Neural crest cell (in vitro differentiated cells): ENCODE measurements around the gene N4BP2. TPM values are rescaled to one million over a fixed set of nuclear protein-coding genes. Genes with fewer than 3 reads are reported as not detected.

Experiments used
- DNase-seq: peaks from one replicate; pipeline ENCODE4 v3.0.0; 2021; ENCODE audit warnings: low read depth, mixed read lengths, low spot score
- H3K27ac Mint-ChIP-seq: one replicate; pipeline ENCODE4 v1.8.0; 2021; ENCODE audit warnings: mild to moderate bottlenecking, mixed read lengths; ENCODE audit not compliant: unreplicated experiment
- H3K27me3 Mint-ChIP-seq: 2 replicates; pipeline ENCODE4 v1.8.0; 2021; ENCODE audit warnings: low read depth, mild to moderate bottlenecking, mixed read lengths
- H3K36me3 Mint-ChIP-seq: 2 replicates; pipeline ENCODE4 v1.8.0; 2021; ENCODE audit warnings: low read depth, mild to moderate bottlenecking, mixed read lengths
- H3K4me1 Mint-ChIP-seq: 2 replicates; pipeline ENCODE4 v1.8.0; 2021; ENCODE audit warnings: mixed read lengths
- H3K4me3 Mint-ChIP-seq: one replicate; pipeline ENCODE4 v1.8.0; 2021; ENCODE audit warnings: mild to moderate bottlenecking, mixed read lengths
- H3K9me3 Mint-ChIP-seq: 2 replicates; pipeline ENCODE4 v1.8.0; 2021; ENCODE audit warnings: mixed read lengths
- total RNA-seq: library from RNA; stranded (reverse); gene quantifications from 2 replicates; pipeline ENCODE4 v1.2.1, GENCODE V29; 2021
- TF ChIP-seq, protein P1 (sequence below): fragments of 200-600 bp; sonication (generic); conservative IDR thresholded peaks from 2 replicates; pipeline ENCODE4 v1.5.0; 2021; ENCODE audit warnings: antibody characterized with exemption, mild to moderate bottlenecking

Gene N4BP2
- total RNA-seq, 1 donor from 2014 or later = 25.2 TPM

DNA sequence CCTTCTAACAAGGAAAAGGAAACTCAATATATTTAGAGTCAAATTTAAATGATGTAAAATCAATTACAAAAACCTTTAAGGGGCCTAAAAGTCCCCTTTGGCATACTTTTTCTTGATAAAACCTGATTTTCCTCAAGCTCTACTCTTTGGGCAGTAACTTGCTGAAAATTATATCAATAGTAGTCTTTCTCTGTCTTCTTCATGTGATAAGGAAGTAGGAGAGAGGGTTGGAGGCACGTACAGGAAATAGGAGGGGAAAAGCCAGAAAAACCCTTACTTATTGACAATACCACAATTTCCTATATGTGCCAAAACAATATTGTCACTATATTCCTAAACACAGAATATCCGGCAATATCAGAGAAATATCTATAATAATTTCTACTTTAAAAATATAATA lies 149.8 kb downstream of the N4BP2 start:
- no peaks in the 10 kb centered on the region for H3K4me1 Mint-ChIP-seq
- H3K36me3 Mint-ChIP-seq = no peaks in the 10 kb centered on the region
- no peak for DNase-seq
- H3K4me3 Mint-ChIP-seq = no peak overlapping the region
- H3K9me3 Mint-ChIP-seq = no peaks in the 10 kb centered on the region
- no peaks in the 10 kb centered on the region for H3K27me3 Mint-ChIP-seq
- TF ChIP-seq, protein P1, sequence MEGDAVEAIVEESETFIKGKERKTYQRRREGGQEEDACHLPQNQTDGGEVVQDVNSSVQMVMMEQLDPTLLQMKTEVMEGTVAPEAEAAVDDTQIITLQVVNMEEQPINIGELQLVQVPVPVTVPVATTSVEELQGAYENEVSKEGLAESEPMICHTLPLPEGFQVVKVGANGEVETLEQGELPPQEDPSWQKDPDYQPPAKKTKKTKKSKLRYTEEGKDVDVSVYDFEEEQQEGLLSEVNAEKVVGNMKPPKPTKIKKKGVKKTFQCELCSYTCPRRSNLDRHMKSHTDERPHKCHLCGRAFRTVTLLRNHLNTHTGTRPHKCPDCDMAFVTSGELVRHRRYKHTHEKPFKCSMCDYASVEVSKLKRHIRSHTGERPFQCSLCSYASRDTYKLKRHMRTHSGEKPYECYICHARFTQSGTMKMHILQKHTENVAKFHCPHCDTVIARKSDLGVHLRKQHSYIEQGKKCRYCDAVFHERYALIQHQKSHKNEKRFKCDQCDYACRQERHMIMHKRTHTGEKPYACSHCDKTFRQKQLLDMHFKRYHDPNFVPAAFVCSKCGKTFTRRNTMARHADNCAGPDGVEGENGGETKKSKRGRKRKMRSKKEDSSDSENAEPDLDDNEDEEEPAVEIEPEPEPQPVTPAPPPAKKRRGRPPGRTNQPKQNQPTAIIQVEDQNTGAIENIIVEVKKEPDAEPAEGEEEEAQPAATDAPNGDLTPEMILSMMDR = no peak
- H3K27ac Mint-ChIP-seq = no peak overlapping the region

Other genes with a start within 250 kb of the N4BP2 start
- gene PDS5A, start 78.9 kb upstream of the N4BP2 start, total RNA-seq = 82.1 and 83.1 TPM in 2 replicates
- gene RHOH, start 140.2 kb downstream of the N4BP2 start, total RNA-seq = 3.2 and 3.7 TPM in 2 replicates